Activated effector memory CD4-positive, alpha-beta T cell treated with anti-CD3 and anti-CD28 coated beads, Interleukin-2, amount 50 U/mL, for 16 hours (primary cell): ENCODE measurements around the gene LRRC2.
"Not testable (repeated sequence)": the region's sequence is repeated elsewhere in the genome, so short reads cannot be mapped to it uniquely, and the experiment has no call there.

Experiments
- DNase-seq: peaks from one replicate; pipeline ENCODE4 v3.0.0-alpha.2; 2020

Gene LRRC2

GRCh38 chr3:46551615-46552014 lies 14.5 kb downstream of the LRRC2 start:
- no peak for DNase-seq

DNA sequence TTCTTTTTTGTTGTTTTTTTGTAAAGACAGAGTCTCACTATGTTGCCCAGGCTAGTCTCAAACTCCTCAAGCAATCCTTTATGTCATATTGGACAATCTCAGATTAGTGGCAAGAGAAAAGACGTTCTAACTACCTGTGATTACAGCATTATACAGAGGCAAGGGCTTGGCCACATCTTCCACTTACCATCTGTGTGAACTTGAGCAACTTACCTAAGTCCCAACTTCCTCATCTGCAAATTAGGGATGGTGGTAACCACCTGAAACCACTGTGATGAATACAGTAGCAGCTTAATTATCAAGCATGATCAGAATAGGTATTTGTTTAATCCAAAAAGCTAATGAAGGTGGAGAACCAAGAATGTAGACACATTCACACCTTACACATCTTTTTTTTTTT lies 16.1 kb downstream of the LRRC2 start:
- DNase-seq, result no peak

GRCh38 chr3:46549408-46549904 lies 16.6 kb downstream of the LRRC2 start:
- DNase-seq, result no peak

- not testable (repeated sequence) for DNase-seq
Measured at GRCh38 chr3:46548611-46549010, 17.5 kb downstream of the LRRC2 start.

- no peak for DNase-seq
Measured at GRCh38 chr3:46546896-46547440, 19.1 kb downstream of the LRRC2 start.

DNA sequence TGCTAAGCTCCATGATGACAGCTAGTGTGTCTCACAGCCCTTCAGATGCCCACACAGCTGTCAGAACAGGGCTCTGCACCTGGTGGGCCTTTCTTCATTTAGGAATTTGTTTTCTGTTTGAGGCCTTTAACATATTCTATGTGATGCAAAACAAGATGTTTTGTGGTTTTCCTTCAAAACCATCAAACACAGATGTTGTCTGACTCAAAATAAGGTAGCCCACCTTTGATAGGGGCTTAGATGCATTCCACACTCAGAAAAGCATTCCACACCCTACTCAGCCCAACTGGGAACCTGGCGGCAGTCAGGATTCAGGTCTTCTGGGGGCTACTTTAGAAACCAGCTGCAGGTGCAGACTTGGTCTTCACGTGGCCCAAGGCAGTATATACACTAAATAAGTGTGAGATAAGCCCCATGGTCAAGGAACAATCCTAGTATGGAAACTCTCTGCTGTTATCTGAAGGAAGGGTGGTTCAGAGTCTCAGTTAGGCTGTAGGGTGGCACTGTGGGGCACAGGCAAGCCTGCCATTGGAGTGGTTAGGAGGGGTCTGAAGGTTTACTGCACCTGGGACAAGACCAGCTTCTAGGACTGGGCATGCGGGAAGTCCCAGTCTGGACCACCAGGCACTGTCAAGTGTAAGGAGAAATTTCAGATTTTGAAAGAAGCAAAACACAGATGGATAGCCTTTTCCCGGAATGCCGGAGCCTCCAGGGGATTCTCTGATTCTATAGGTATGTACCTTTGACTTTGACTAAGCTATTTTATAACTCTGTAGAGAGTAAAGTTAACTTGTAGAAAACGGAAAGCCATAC lies 20.1 kb downstream of the LRRC2 start:
- DNase-seq, result no peak

GRCh38 chr3:46544771-46545503 lies 21.2 kb downstream of the LRRC2 start:
- no peak for DNase-seq

DNA sequence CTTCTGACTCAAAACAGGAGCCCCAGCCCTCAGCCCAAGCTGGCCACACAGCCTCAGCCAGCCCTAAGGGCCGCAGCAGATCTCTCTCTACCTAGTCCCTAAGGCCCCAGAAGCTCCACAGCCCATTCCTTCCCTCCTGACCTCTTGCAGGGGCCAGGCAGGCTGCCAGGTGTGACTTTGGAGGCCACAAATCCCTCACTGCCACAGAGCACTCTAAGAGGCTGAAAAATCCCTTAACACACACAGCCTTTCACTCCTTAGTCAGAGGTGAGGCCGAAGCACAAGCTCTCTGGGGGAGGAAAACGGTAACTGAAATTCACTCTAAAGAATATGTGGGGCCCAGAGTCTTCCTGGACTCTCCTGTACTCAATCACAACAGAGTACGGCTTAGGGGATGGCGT lies 23.3 kb downstream of the LRRC2 start:
- no peak for DNase-seq

GRCh38 chr3:46542344-46542743 lies 23.8 kb downstream of the LRRC2 start:
- DNase-seq, result no peak

DNA sequence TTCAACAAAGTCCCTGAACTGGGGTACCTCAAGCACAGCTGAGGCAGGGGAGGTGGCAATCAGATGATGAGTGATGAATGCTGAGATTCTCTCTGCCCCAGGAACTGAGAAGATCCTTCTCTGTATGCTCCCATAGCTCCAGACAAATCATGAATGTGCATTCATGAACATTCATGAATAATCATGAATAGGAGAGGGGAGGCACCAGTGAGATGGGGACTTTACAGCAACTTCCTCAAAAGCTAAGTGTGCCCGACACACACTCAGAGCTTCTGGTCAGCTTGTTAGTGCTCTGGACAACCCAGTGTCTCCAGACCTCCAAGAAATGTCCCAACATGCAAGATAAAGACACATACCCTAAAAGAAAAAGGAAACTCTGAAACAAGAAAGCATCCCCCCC lies 24.3 kb downstream of the LRRC2 start:
- DNase-seq, result no peak

DNA sequence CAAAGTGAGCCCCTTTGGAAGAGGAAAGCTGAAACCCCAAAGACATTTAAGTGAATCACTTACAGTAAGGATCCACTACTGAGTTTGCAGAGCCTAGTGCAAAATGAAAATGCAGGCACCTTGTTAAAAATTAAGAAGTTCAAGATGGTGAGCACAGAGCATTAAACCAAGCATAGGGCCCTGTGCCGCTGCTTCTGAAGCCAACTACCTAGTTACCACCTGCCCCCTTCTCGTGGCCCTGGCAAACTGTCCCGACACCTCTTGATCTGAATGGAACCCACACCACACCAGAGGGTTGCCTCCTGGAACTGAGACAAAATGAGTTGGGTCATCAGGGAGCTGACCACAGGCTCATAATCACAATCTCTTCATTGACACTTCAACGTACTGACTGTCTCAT lies 25.6 kb downstream of the LRRC2 start:
- DNase-seq, result no peak

- no peak for DNase-seq
Measured at GRCh38 chr3:46539443-46540005, 26.6 kb downstream of the LRRC2 start.

- peak; percentile 90 for DNase-seq
Measured at GRCh38 chr3:46538803-46539442, 27.2 kb downstream of the LRRC2 start.

DNA sequence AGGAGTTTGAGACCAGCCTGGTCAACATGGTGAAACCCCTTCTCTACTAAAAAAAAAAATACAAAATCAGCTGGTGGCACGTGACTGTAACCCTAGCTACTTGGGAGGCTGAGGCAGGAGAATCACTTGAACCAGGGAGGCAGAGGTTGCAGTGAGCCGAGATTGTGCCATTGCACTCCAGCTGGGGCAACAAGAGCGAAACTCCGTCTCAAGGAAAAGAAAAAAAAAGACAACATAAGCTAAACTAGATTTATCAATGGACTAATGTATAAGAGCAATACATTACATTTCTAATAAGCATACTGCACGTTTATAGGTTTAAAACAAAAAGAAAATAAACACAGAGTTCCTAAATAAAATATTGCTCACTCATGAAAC lies 27.7 kb downstream of the LRRC2 start:
- DNase-seq, result not testable (repeated sequence)

DNA sequence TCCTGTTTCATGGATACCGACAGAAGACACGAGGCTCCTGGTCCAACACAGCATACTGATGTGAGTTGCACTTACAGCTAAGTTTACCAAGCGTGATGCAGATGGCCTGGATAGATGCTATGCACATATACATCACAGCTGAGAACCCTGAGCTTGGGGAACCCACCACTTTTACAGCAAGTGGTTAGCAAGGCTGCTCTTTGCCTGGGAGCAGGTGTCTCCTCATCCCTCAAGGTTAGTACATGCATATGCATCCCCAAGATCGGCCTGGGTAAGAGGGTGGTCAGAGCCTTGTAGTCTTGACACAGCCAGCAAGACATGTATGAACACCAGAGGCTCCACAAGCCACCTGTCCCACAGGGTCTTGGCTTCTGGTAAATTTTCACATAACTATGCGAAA lies 28.3 kb downstream of the LRRC2 start:
- DNase-seq, result no peak

- DNase-seq, result no peak
Measured at GRCh38 chr3:46537316-46537715, 28.8 kb downstream of the LRRC2 start.

GRCh38 chr3:46536758-46537157 lies 29.3 kb downstream of the LRRC2 start:
- DNase-seq, result no peak

GRCh38 chr3:46535746-46536145 lies 30.4 kb downstream of the LRRC2 start:
- no peak for DNase-seq

DNA sequence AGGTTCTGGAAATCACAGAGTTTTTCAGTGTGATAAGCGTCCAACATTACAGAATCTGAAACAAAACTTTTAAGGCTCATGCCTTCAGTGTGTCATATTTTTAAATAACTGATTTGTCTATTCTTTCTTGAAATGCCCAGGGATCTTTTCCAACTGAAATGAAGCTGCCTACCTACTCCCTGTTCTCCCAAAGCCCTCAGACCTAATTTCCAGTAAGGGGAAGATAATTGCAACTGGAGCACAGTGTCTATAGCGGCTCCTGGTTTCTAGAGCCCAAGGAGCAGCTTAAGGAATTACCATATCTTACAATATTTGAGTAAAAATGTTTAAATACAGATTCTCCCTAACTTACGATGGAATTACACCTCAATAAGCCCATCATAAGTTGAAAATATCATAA lies 33.0 kb downstream of the LRRC2 start:
- no peak for DNase-seq

DNA sequence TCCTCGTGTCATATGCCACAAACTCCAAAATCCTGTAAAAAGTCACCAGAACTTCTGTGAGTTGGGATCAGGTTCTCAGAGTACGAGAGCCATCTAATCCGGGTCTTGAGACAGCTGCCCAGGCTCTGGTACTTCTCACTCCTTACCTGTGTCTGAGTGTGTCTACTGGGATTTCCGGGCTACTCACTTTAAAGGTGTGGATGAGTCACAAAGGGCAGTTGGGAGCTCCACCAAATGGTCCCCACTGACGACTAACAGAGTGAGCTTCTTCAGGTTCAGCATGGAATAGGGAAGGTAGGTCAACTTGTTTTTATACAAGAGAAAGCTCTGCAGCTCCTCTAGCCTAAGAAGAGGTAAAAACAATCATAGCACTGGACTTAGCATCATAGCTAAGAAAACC lies 38.9 kb downstream of the LRRC2 start:
- no peak for DNase-seq

DNA sequence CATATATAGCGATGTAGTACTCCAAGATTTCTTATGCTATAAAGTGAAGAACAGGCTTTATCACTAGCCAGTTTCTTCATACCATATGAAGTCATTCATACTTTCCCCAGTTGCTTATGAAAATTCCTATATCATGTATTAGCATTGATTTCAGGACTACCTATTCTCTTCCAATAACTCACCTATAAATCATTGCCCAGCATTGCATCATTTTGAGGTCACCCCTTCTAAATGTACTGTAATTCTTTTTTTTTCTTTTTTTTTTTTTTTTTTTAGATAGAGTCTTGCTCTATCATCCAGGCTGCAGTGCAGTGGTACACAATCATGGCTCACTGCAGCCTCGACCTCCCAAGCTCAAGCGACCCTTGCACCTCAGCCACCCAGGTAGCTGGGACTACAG lies 41.3 kb downstream of the LRRC2 start:
- DNase-seq, result no peak

- DNase-seq, result no peak
Measured at GRCh38 chr3:46524008-46524407, 42.1 kb downstream of the LRRC2 start.

- no peak for DNase-seq
Measured at GRCh38 chr3:46523556-46523955, 42.5 kb downstream of the LRRC2 start.
